ENCODE results near the gene MAB21L2. TPM values are rescaled to one million over a fixed set of nuclear protein-coding genes. Genes with fewer than 3 reads are reported as not detected.

Gene MAB21L2
- total RNA-seq, 1 donor, result 40.5 TPM

DNA sequence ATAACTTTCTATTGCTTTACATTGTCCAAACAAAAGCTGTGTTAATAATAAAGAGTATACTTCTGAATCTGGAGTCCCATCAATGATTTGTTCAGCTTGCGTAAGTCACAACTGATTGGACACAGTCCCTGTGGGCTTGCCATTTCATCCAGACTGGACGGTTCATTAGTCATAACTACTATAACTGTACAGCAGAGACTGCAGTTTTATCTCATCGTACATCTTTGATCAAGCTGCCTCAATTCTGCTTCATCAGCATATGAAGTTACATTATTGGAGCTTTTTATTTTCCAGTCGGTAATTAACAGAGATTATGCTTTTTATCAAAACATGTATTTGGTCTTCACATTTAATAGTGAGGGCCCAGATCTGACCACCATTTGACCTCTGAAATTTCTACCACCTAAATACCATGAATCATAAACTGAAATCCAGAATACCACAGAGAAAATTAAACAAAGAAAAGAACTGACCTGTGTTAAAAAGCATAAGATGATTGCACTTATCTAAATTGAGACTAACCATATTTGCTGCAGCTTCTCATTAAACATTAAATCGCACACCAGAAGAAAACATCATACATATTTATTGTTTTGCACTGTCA, 12.5 kb upstream of the MAB21L2 start:
- Histone ChIP-seq H3K9me3 (ENCODE audit: low read depth, low read length) (no peaks in the 10 kb centered on the region), H4K20me1 (ENCODE audit: insufficient read depth, low read length) (no peaks in the 10 kb centered on the region), H3K4me3 (ENCODE audit: insufficient read depth, low read length) (no peak overlapping the region), H2AFZ (ENCODE audit: low read length) (no peak overlapping the region), H3K27ac (ENCODE audit: low read depth, low read length) (peak overlapping the region; percentile 26), H3K79me2 (ENCODE audit: insufficient read depth, low read length) (peaks cover 20% of the 10 kb centered on the region), H3K36me3 (ENCODE audit: insufficient read depth, low read length) (no peaks in the 10 kb centered on the region), H3K4me2 (ENCODE audit: insufficient read depth, low read length) (peak overlapping the region; percentile 38), H3K4me1 (ENCODE audit: insufficient read depth, low read length) (peaks cover 24% of the 10 kb centered on the region), H3K27me3 (ENCODE audit: insufficient read depth, low read length) (no peaks in the 10 kb centered on the region)
- peak; percentile 58 for DNase-seq (ENCODE audit: insufficient read length, low spot score, missing footprints)
- TF ChIP-seq, protein P1, sequence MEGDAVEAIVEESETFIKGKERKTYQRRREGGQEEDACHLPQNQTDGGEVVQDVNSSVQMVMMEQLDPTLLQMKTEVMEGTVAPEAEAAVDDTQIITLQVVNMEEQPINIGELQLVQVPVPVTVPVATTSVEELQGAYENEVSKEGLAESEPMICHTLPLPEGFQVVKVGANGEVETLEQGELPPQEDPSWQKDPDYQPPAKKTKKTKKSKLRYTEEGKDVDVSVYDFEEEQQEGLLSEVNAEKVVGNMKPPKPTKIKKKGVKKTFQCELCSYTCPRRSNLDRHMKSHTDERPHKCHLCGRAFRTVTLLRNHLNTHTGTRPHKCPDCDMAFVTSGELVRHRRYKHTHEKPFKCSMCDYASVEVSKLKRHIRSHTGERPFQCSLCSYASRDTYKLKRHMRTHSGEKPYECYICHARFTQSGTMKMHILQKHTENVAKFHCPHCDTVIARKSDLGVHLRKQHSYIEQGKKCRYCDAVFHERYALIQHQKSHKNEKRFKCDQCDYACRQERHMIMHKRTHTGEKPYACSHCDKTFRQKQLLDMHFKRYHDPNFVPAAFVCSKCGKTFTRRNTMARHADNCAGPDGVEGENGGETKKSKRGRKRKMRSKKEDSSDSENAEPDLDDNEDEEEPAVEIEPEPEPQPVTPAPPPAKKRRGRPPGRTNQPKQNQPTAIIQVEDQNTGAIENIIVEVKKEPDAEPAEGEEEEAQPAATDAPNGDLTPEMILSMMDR (IDR thresholded peaks at IDR 0.05; ENCODE audit: extremely low read depth, low read depth, low read length), result no peak

DNA sequence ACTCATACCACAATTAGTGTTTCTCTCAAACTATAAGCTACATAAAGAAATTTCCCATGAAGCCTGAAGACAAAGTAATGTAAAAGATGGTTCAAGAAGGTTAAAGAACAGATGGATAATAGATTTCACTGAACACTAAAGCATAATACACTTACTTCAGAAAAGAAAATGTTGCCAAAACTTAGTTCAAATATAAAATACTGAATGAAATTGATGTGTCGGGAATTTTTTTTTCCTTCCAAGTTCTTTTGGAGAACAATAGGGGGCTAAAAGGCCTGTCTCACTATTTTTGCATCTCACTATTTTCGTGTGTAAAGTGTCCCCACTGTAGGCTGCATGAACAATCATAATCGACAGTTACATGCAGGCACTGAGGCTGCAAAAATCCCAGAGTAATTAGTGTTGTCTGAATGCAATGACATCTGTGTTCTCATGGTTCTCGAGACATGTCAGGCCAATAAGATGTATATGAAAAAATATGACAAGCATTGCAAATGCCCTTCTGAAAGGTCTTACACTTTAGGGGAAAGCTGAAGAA, 11.9 kb upstream of the MAB21L2 start:
- H2AFZ ChIP-seq (ENCODE audit: low read length), result no peak overlapping the region
- no peak for DNase-seq (ENCODE audit: insufficient read length, low spot score, missing footprints)
- no peak overlapping the region for H3K4me3 ChIP-seq (ENCODE audit: insufficient read depth, low read length)
- TF ChIP-seq, protein P1 (IDR thresholded peaks at IDR 0.05; ENCODE audit: extremely low read depth, low read depth, low read length), result no peak
- H3K27ac ChIP-seq (ENCODE audit: low read depth, low read length), result peak overlapping the region; percentile 26
- H3K4me2 ChIP-seq (ENCODE audit: insufficient read depth, low read length), result peak overlapping the region; percentile 38
- no peaks in the 10 kb centered on the region for H3K9me3 ChIP-seq (ENCODE audit: low read depth, low read length)
- no peaks in the 10 kb centered on the region for H3K27me3 ChIP-seq (ENCODE audit: insufficient read depth, low read length)
- peaks cover 24% of the 10 kb centered on the region for H3K4me1 ChIP-seq (ENCODE audit: insufficient read depth, low read length)
- no peaks in the 10 kb centered on the region for H4K20me1 ChIP-seq (ENCODE audit: insufficient read depth, low read length)
- H3K36me3 ChIP-seq (ENCODE audit: insufficient read depth, low read length), result no peaks in the 10 kb centered on the region
- peaks cover 23% of the 10 kb centered on the region for H3K79me2 ChIP-seq (ENCODE audit: insufficient read depth, low read length)

DNA sequence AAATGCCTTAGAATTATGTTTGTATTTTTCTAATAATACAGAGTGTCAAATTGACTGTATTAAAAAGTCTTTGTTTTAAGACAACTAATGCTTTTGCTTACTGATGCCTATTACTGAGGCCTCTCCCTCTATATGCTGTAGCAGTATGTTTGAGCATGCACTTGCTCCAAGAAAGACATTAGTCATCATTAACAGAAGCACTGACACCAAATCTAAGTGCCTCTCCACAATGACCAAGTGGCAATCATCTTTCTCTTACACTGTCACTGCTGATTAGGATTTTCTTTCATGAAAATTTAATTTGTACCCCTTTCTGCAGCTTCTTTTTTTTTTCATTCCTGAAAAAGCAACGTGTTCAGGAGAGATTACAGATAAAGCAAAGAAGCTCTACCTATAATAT, 11.1 kb upstream of the MAB21L2 start:
- TF ChIP-seq, protein P1 (IDR thresholded peaks at IDR 0.05; ENCODE audit: extremely low read depth, low read depth, low read length), result no peak
- Histone ChIP-seq H3K36me3 (ENCODE audit: insufficient read depth, low read length) (no peaks in the 10 kb centered on the region), H4K20me1 (ENCODE audit: insufficient read depth, low read length) (no peaks in the 10 kb centered on the region), H3K27me3 (ENCODE audit: insufficient read depth, low read length) (no peaks in the 10 kb centered on the region), H3K9me3 (ENCODE audit: low read depth, low read length) (no peaks in the 10 kb centered on the region), H3K4me3 (ENCODE audit: insufficient read depth, low read length) (no peak overlapping the region), H3K79me2 (ENCODE audit: insufficient read depth, low read length) (peaks cover 28% of the 10 kb centered on the region), H3K4me1 (ENCODE audit: insufficient read depth, low read length) (peaks cover 24% of the 10 kb centered on the region), H3K27ac (ENCODE audit: low read depth, low read length) (no peak overlapping the region), H2AFZ (ENCODE audit: low read length) (no peak overlapping the region), H3K4me2 (ENCODE audit: insufficient read depth, low read length) (no peak overlapping the region)
- DNase-seq (ENCODE audit: insufficient read length, low spot score, missing footprints), result no peak

DNA sequence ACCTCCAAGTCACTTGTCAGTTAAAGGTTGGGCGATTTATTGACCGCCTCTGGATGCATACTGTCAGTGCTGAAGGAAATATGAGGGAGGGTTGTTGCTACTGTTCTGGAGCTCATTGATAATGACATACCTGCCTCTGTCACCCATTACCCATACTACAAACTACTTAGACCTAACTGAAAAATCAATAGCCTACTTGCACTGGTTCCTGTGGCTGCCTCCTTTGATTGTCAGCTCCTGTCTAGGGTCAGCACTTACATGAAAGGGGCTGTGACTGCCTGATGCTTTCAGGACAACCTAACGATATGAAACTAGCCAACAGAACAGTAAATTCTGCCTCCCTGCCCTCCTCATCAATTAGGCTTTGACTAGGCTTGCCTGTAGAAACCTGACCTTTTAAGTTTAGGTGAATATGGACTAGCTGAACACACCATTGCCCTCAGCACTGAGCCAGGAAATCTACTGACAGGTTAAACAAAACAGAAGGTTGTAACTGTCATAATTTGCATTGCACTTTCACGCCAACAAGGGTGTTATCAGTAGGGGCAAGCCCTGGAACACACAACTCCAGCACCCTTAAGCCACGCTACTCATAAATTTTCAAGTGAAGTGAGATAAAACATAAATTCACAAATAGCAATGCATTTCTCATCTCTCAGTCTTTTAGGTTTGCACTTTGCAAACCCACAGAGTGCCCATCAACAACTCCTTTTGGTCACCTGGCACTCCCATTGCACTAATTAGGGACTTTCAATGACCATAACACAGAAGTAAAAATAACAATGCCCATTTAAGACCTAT, 9.0 kb upstream of the MAB21L2 start:
- peak overlapping the region; percentile 24 for H3K27ac ChIP-seq (ENCODE audit: low read depth, low read length)
- H4K20me1 ChIP-seq (ENCODE audit: insufficient read depth, low read length), result no peaks in the 10 kb centered on the region
- H3K4me2 ChIP-seq (ENCODE audit: insufficient read depth, low read length), result peak overlapping the region; percentile 39
- peaks cover 24% of the 10 kb centered on the region for H3K4me1 ChIP-seq (ENCODE audit: insufficient read depth, low read length)
- no peaks in the 10 kb centered on the region for H3K9me3 ChIP-seq (ENCODE audit: low read depth, low read length)
- no peaks in the 10 kb centered on the region for H3K27me3 ChIP-seq (ENCODE audit: insufficient read depth, low read length)
- H3K36me3 ChIP-seq (ENCODE audit: insufficient read depth, low read length), result no peaks in the 10 kb centered on the region
- H2AFZ ChIP-seq (ENCODE audit: low read length), result no peak overlapping the region
- DNase-seq (ENCODE audit: insufficient read length, low spot score, missing footprints), result no peak
- no peak overlapping the region for H3K4me3 ChIP-seq (ENCODE audit: insufficient read depth, low read length)
- peaks cover 39% of the 10 kb centered on the region for H3K79me2 ChIP-seq (ENCODE audit: insufficient read depth, low read length)
- TF ChIP-seq, protein P1 (IDR thresholded peaks at IDR 0.05; ENCODE audit: extremely low read depth, low read depth, low read length), result no peak
